GM21737 (cell line): ENCODE measurements around the gene SLC66A2.

Experiments used
- ATAC-seq: cut with Tn5 transposase; IDR thresholded peaks from one replicate; pipeline ENCODE4 v1.9.1; 2021; ENCODE audit warnings: mild to moderate bottlenecking, moderate library complexity; ENCODE audit not compliant: unreplicated experiment

SLC66A2 gene

DNA sequence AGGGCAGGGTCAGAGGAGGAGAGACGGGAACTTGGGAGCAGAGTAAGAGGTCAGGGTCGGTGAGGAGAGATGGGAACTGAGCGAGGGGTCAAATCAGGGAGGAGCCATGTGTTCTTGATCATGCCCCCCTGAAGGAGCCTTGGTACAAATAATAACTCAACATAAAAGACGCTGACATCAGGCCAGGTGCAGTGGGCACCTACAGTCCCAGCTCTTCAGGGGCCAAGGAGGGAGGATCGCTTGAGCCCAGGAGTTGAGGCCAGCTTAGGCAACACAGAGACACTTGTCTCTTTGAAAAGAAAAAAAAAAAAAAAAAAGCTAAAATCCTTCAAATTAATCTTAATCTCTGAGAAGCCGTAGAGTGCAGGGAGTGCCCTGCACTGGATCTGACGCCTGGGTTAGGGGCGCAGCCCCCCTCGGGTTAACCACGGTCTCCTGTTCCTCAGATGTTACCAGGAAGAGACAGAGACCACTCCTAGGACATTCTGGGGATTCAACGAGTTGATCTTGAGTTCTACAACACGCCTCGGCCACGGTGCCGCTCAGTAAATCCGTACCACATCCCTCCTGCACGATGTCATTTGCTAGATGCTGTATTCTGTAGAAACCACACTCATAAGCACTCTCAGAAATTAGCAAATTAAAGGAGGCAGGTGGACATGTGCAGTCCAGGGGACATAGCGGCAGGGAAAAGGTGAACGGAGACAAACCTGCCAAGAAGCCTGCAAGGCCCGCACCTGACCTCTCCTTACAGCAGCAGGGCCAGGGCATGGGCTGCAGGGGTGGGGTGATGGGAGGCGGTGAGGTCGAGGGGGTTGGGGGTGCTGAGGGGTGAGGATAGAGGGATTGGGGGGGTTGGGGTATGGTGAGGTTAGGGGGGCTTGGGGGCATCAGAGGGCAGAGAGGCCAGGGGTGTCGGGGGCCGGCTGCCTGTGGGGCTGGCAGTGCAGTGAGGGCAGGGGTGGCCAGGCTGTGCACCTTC is 29.2 kb downstream of the SLC66A2 start:
- no peak for ATAC-seq

DNA sequence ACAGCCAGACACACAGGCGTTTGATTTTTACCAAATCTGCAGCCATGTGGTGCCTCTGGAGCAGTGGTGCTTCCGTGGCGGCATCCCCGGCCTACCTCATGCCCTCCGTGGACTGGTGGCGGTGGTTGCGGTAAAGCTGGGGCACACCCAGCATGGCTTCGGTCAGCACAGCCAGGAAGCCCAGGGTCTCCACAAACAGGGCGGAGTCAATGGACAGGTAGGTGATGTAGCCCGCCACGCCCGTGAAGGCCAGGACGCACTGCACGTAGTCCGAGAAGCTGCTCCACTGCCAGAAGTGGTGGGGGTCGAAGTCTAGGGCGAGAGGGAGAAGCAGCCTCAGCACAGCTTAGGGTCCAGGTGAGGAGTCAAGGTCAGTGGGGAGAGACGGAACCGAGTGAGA is 32.4 kb downstream of the SLC66A2 start:
- no peak for ATAC-seq

DNA sequence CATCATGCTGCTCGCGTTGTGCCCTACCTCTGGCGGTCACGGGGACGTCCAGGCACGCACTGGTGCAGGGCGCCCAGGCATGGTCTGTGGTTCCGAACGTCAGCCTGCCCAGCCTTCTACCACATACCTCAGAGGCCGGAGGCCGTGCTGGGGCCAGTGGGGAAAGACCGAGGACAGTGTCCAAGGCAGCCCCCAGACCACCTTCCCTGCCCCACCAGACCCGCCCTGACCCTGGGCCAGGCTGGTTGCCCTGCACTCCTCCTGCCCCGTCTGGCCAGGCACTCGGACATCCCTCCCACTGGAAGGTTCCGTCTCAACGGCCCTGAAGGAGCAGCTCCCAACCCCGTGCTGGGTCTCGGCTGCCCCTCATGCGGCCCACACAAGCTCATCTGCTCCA is 32.8 kb downstream of the SLC66A2 start:
- no peak for ATAC-seq

DNA sequence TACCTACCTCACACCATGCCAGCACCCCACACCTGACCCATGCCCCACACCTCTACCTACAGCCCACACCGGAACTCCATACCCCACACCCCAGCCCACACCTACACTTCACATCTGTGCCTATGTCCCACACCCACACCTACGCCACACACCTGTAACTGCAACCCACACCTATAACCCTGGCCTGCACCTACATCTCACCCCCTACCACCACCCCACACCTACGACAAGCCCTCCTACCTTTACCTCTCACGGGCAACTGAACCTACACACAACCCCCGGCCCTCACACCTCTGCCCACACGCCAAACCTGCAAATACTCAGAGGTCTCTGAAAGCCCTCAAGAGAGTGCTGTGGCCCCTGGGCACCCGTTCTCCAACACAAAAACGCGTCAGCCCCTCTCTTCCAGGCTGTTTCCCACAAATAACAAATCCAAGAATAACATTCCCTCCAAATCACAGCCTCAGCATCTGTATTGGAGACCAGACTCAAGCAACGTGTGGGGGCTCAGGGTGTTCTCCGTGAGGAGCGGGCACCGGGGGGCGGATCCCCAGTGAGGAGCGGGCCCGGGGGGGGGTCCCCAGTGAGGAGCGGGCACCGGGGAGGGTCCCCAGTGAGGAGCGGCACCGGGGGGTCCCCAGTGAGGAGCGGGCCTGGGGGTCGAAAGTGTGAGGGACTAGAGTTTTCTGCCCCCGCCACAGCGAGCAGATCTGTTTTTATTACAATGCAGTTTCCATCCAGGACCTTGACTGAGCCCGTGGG is 33.4 kb downstream of the SLC66A2 start:
- no peak for ATAC-seq

DNA sequence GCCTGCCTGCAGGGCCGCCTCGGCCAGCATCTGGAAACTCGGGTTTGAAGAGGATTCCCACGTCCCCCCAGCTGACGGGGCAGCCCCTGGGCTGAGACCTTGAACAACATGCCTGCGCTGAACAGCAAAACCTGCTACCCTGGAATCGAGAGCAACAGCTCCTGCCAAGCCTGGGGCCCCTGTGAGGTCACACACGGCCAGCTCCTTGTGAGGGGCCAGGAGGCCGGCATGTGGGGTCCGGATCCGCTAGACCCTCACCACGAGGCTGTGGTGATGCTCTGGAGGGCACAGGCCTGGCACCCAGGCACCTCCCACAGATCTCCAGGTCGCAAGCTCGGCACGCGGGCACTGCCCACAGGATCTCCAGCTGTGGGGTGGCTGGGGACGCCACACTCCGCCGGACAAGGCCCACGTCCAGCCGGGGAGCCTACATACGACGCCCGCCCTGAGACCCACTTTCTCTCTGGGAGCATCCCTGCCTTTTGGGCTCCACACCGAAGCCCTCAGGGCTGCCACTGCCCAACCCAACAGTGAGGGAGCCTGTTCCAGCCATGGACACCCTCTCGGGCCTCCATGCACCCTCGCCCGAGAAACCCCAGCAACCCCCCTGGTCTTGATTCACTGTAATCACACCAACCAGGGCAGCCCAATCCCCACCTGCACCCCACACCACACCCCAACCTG is 34.1 kb downstream of the SLC66A2 start:
- ATAC-seq = no peak

DNA sequence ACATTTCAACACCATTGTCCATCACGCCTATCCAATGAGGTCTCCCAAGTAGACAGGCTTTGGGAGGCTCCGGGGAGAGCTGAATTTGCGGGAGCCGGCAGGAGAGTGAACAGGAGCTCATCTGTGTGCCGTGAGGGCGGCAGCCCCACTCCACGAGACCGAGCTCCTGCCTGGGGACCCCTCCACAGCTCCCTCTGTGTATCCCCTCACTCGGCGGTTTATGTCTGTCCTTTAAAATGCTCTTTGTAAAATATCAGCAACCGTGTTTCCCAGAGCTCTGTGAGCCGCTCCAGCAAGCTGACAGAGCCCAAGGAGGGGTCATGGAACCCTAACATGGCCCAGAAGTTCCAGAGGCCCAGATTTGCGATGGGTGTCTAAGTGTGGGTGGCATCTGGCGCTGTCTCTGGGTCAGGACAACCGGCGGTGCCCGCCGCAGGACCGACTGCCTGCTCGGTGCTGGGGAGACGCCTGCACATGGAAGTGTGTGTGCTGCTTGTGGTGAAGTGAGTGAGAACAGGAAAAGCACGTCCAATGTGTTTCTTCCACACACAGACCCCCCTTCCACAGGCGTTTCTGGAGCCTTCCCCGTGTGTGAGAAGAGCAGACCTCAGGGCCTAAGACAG is 34.8 kb downstream of the SLC66A2 start:
- ATAC-seq = no peak

DNA sequence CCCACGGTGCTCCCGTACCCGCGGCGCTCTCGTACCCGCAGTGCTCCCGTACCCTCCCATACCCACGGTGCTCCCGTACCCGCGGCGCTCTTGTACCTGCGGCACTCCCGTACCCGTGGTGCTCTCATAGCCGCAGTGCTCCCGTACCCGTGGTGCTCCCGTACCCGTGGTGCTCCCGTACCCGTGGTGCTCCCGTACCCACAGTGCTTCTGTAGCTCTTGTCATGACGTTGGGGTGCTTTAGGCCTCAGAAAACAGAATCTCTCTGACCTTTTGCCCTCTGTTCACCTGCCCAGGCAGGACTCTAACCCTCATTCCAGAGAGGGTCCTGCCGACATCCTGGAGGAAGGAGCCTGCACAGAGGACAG is 35.3 kb downstream of the SLC66A2 start:
- ATAC-seq = no peak

DNA sequence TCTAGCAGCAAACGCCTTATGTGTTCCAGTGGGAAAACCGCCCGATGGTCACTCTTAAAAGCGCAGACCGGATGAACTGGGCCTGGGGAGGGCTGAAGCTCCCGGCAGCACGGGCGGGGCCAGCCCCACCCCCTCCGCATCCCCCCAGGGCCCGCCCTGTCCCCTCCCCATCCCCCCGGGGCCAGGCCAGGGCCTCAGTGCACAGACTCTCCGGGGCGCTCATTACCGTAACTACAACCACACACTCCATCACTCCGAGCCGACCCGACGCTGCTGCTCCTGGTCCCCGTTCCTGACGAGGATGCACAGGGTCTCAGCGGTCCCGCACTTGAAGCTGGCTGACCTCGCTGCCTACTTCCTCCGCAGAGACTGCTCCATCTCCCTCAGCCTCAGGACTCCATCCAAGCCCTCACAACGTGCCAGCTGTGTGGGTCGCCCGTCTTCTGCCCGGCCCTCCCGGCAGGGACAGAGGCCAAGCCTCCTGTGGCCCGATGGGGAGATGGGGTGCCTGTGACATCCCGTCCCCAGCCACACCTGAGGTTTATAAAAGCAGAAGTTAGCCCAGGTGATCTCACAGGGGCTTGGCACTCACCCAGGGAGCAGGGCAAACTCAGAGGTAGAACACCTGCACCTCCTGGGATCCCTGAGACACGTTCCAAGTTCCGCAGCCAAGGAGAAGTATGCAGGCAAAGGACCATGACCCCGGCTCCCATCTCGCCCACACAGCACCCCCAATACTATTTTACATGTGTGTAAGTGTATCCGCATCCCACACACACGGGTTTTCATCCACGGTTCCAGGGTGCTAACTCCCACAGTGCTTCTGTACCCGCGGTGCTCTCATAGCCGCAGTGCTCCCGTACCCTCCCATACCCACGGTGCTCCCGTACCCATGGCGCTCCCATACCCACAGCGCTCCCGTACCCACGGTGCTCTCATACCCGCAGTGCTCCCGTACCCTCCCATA is 36.0 kb downstream of the SLC66A2 start:
- no peak for ATAC-seq

DNA sequence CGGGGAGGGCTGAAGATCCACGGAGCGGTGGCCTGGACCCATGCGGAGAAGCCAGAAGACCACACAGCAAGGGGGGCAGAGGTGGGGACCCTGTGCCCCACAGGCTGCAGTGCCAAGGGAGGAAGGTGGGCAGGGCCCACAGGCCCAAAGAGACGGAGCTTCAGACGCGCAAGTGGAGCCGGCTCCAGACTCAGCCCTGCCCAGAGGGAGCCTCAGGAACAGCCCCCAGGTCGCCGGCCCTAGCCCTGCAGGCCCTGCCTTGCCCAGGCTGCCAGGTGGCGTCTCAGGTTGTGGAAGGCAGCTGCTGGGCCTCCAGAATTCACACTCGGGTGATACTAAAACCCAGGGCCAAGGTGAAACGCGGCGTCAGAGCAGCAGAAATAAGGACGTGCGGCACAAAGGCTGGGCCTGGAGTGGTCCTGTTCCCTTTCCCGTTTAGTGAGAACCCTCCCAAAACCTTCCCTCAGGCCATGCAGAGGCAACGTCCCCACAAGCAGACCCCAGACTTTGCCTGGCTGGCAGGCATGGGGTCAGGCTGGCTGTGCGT is 36.8 kb downstream of the SLC66A2 start:
- ATAC-seq = no peak

DNA sequence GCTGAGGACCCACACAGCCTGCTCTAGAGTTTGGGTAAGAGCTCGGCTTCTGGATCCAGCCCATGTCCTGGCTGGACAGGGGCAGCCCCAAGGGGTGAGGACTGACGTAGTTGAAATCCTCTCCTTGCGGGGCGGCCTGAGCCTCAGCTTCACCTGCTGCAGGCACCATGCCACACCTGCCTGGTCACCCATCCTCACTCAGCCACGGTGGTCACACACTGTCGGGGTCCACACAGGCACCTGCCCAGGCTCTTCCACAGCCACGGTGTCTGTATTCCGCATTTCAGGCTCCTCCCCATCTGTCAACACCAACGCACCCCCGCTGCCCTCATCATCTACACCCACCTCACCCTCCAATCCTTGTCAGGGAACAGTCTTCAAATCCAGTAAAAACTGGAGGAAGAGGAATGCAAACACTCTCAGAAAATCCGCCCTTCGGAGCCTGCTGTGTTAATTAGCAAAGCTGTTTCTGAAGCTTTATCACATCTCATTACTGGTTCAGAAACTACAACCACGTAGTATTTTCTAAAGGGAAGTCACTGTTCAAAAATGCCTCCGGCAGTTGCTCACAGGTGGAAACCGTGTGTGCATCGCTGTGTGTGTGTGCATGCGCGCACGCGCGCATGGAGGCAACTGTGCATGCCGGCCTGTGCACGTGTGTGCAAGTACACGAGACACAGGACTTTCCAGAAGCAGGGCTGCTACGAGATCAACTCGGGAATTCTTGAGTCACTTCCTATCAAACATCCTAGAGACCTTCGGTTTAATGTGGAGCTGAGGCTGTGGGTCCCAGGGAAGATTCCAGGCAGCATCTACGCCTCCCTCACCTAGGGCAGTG is 38.2 kb downstream of the SLC66A2 start:
- ATAC-seq = no peak

DNA sequence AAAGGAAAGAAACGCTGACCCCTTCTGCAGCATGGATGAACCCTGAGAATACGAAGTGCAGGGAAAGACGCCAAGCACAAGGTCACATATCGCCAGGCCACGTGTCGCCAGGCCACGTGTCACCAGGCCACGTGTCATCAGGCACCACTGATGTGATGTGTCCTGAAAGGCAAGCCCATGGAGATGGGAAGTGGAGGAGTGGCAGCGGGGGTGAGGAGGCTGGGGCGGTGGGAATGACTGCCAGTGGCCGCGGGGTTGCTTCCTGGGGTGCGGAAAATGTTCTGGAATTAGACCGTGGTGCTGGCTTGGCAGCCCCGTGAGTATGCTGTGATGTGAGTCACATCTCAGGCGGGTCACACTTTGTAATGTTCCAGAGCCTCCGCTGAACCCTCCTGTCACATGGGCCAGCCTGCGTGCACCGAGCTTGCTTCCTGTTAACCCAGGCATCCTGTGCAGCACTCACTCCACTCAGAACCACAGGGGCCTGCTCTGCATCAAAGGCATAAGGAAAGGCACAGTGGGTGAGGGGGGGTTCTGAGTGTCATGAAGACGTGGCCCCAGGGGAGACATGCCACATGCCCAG is 39.0 kb downstream of the SLC66A2 start:
- no peak for ATAC-seq

DNA sequence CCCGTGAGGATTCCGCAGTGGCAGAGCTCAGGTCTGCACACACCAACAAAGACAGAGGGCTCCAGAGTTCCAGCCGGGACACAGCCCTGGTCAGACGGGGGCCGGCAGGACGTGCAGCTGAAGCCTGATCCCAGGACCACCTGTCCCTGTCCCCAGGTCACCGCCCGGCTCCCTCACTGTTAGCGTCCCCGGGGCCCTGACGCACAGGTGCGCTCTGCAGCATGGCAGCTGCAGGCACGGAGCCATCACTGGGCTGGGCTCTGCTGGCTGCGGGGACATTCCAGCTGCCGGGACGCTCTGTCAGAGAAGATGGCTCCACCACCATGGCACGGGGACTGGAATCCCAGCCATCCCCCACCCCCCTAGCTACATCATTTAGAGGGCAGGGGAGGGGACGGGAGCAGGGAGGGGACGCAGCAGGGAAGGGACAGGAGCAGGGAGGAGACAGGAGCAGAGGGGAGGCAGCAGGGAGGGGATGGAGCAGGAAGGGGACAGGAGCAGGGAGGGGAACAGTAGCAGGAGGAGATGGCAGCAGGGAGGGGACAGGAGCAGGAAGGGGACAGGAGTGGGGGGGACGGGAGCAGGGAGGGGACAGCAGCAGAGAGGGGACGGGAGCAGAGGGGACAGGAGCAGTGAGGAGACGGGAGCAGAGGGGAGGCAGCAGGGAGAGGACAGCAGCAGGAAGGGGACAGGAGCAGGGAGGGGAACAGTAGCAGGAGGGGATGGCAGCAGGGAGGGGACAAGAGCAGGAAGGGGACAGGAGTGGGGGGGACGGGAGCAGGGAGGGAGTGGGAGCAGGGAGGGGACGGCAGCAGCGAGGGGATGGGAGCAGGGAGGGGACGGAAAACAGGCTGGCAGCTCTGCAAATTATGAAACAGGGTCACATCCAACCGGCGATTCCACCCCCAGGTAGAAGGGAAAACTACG is 39.8 kb downstream of the SLC66A2 start:
- no peak for ATAC-seq

DNA sequence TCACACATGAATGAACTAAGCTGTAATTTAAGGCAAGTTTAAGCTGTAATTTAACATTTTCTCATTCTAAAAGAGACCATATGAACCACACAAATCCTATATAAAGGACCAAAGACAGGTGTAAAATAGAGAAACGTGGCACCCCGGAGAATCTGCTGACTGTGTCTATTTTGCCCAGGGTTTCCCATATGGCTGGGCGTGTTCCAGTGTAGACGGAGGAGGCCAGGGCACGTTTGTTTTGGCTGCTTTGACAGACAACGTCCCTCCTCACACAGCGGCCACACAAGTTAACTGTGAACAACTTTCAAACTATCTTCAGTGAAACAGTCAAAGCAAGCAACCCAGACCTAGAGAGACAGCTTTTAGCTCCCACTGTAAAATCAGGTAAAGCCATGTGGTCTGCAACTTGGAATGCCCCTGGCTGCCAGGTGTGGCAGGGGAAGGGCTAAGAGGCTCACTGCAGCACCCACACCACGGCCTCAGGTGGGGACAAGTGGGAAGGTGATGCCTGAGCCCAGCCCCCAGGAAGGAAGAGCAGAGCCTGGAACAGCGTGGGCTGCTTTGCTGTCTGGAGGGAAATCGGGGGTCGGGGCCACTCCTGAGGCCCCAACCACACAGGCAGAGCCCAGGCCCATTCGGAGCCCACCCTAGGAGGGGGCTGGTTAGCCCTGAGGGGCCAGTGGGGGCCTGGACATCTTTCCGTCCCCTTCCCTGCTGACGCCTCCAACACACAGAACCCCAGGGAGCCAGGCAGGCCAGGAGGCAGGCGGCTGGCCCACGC is 40.7 kb downstream of the SLC66A2 start:
- no peak for ATAC-seq

DNA sequence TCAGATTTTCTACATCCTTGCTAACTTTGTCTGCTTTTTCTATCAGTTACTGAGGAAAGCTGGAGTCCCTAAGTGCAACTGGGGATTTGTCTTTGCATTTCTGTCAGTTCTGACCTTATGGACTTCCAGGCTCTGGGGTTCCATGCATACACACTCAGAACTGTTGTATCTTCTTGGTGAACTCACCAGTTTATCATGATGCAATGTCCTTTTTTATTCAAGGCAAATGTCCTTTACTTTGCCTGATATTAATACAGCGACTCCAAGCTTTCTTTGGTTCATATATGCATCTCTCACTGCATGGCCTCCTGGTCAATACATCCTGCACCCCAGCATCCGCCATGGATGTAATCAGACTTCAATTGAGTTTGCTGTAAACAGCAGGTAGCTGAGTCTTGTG is 44.7 kb downstream of the SLC66A2 start:
- ATAC-seq = no peak

DNA sequence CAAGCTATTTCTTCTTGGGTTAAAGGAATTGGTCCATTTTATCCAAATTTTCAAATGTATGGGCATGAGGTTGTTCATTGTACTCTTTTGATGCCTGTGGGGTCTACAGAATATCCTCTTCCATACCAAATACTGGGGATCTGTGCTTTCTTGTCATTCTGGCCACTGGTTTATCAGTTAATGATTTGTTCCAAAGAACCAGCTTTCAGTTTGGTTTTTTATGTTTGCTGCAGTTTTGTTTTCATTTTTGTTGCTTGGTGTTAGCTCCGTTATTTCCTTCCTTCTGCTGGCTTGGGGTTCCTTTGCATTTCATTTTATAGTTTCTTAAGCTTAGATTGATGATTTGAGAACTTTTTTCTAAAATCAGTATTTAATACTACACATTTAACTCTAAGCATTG is 45.5 kb downstream of the SLC66A2 start:
- ATAC-seq = no peak

DNA sequence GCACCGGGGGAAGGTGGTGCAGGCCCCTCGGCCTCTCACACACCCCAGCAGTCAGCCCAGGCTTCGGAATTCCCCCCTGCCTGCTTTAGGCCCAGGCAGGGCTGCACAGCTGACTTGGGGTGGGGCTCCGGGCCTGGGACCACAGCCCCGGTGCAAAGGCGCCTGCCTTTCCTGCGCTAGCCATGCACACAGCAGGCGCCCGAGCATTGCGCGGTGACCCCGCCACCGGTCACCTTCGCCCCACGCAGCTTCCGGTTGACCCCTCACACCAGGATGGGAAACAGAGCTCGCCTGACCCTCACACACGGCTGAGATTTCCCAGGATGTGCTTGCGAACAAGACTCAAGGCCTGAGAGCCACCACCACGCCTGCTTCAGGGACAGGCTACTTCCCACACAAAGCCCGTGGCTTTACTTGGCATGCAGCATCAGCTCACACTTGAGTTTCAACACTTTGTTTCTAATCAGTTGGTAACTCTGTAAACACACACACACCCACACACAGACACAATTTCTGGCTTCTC is 46.0 kb downstream of the SLC66A2 start:
- no peak for ATAC-seq
